ENCODE data around the gene CGRRF1.

The CGRRF1 gene

DNA sequence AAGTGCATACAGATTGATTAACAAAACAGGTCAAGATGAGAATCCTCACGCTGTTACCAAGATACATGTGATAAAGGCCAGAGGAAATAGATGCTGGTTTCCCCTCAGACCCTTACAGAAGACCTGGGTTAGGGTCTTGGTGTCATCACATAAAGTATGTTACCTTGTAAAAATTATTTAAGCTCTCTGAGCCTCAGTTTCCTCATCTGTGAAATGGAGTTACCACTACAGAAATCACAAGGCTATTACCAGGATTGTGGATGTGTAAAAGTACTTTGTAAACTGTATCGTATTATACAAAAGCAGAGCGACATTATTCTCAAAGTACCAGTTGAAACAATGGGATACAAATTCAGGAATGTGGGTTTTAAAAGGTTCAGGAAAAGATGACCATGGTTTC, 71.2 kb downstream of the CGRRF1 start:
- no peak for FAIRE-seq

DNA sequence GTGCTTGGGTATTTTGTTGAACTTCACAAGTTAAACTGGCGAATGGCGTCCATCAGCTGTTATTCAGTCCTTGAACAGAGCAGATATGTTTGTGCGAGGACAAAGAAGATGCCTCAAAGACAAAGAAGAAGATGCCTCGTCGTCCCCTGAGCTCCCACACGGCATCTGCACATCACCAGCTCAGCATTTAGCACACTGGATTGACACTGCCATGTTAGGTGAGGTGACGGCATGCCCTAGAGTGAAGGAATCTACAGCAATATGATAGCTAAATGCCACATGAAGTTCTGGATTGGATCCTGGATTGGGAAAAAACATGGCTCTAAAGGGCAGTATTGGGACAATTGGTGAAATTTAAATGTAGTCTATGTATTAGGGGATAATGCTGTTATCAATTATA, 72.6 kb downstream of the CGRRF1 start:
- FAIRE-seq, result no peak

DNA sequence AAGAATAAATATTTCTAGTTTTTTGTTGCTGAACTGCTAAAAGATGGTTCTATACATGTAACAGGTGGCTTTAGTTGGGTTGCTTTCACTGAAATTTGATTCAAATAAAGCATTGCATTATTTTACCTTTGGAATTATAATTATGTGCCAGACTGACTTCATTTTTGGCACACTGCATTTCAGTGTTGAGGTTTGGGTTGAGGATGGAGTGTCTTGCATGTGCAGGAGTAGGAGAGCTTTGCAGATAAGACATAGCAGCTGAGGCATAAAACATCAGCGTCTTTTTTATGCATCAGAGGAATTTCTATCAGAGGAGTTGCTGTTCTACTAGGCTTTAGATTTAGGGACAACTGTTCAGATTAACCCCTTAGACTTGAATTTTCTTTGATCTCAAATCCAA, 74.4 kb downstream of the CGRRF1 start:
- FAIRE-seq, result no peak

DNA sequence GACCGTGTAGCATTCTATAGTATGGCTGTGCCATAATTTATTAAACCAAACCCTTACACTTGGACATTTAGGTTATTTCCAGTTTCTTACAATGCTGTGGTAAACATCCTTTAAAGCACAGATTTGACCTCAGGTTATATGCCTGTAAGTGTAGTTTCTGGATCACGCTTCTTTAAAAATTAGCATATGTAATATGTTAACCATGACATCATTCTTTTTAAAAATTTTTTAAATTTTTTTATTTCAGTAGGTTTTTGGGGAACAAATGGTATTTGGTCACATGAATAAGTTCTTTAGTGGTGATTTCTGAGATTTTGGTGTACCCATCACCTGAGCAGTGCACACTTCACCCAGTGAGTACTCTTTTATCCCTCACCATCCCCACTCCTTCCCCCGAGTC, 75.5 kb downstream of the CGRRF1 start:
- no peak for FAIRE-seq
